NCI-H748 treated with DMSO at 0.1 percent for 48 hours (cell line): ENCODE data around the gene B3GALNT2.
"Not testable (repeated sequence)": the region's sequence is repeated elsewhere in the genome, so short reads cannot be mapped to it uniquely, and the experiment has no call there.

Experiments
- DNase-seq: peaks from one replicate; lab custom pipeline; 2025; lab: John Stamatoyannopoulos, UW

B3GALNT2 gene

GRCh38 chr1:235504122-235504493, at the start of gene B3GALNT2:
TSS of gene B3GALNT2 (minus strand) at chr1:235504452. CDS start at chr1:235504252, 200 bp downstream.
- no peak for DNase-seq

GRCh38 chr1:235553112-235553551, 48.9 kb upstream of the B3GALNT2 start:
- no peak for DNase-seq

- no peak for DNase-seq
These were observed 48.0 kb upstream of the B3GALNT2 start for GRCh38 chr1:235552146-235552716.

- no peak for DNase-seq
These were observed 45.3 kb upstream of the B3GALNT2 start for GRCh38 chr1:235549351-235550139.

- not testable (repeated sequence) for DNase-seq
These were observed 42.3 kb upstream of the B3GALNT2 start for GRCh38 chr1:235546369-235547155.

GRCh38 chr1:235545292-235545930, 41.2 kb upstream of the B3GALNT2 start:
- no peak for DNase-seq

GRCh38 chr1:235542845-235543244, 38.6 kb upstream of the B3GALNT2 start:
- DNase-seq = not testable (repeated sequence)

GRCh38 chr1:235533476-235534168, 29.4 kb upstream of the B3GALNT2 start:
- no peak for DNase-seq

- no peak for DNase-seq
These were observed 28.1 kb upstream of the B3GALNT2 start for GRCh38 chr1:235532360-235532759.

- no peak for DNase-seq
These were observed 23.1 kb upstream of the B3GALNT2 start for GRCh38 chr1:235527196-235527814.

GRCh38 chr1:235525314-235525713, 21.1 kb upstream of the B3GALNT2 start:
- no peak for DNase-seq

GRCh38 chr1:235516862-235517446, 12.7 kb upstream of the B3GALNT2 start:
- no peak for DNase-seq

GRCh38 chr1:235515844-235516512, 11.7 kb upstream of the B3GALNT2 start:
- no peak for DNase-seq

GRCh38 chr1:235513495-235514366, 9.5 kb upstream of the B3GALNT2 start:
- peak; percentile 5 for DNase-seq

- DNase-seq = no peak
These were observed 7.4 kb upstream of the B3GALNT2 start for GRCh38 chr1:235511470-235512240.

GRCh38 chr1:235510823-235511222, 6.6 kb upstream of the B3GALNT2 start:
- DNase-seq = no peak

- DNase-seq = no peak
These were observed 3.4 kb upstream of the B3GALNT2 start for GRCh38 chr1:235507623-235508022.

- peak; percentile 91 for DNase-seq
These were observed 406 bp upstream of the B3GALNT2 start for GRCh38 chr1:235504494-235505222.
